NCI-H460 (cell line): ENCODE data around the gene SIL1. TPM values are rescaled to one million over a fixed set of nuclear protein-coding genes. Genes with fewer than 3 reads are reported as not detected.
"Not testable (repeated sequence)": the region's sequence is repeated elsewhere in the genome, so short reads cannot be mapped to it uniquely, and the experiment has no call there.

ENCODE experiments used
- DNase-seq: peaks from one replicate; pipeline ENCODE4 v3.0.0-alpha.2; 2016; ENCODE audit warnings: low read depth; ENCODE audit errors: extremely low read depth
- total RNA-seq: library from RNA; depleted of rRNA; stranded (reverse); fragments of >200 nt; shearing (Covaris generic); gene quantifications from 2 replicates; pipeline ENCODE4 v1.2.3, GENCODE V29; 2014

The SIL1 gene
- total RNA-seq, 1 experiment from 2014 or later = 54.9 TPM

GRCh38 chr5:139178589-139178917, 19.6 kb downstream of the SIL1 start:
- DNase-seq = no peak

- no peak for DNase-seq
These were observed 20.2 kb downstream of the SIL1 start for GRCh38 chr5:139177809-139178588.

- DNase-seq = not testable (repeated sequence)
These were observed 20.9 kb downstream of the SIL1 start for GRCh38 chr5:139177281-139177680.

GRCh38 chr5:139174382-139174781, 23.8 kb downstream of the SIL1 start:
- not testable (repeated sequence) for DNase-seq

GRCh38 chr5:139171779-139172404, 26.3 kb downstream of the SIL1 start:
- DNase-seq = no peak

- no peak for DNase-seq
These were observed 30.0 kb downstream of the SIL1 start for GRCh38 chr5:139167952-139168720.

- no peak for DNase-seq
These were observed 30.6 kb downstream of the SIL1 start for GRCh38 chr5:139167533-139167932.

- no peak for DNase-seq
These were observed 31.1 kb downstream of the SIL1 start for GRCh38 chr5:139167063-139167462.

GRCh38 chr5:139164897-139165296, 33.3 kb downstream of the SIL1 start:
- not testable (repeated sequence) for DNase-seq

GRCh38 chr5:139164020-139164419, 34.1 kb downstream of the SIL1 start:
- no peak for DNase-seq

- no peak for DNase-seq
These were observed 35.7 kb downstream of the SIL1 start for GRCh38 chr5:139162448-139162847.

GRCh38 chr5:139158791-139159190, 39.4 kb downstream of the SIL1 start:
- DNase-seq = no peak

GRCh38 chr5:139157556-139157955, 40.6 kb downstream of the SIL1 start:
- DNase-seq = no peak

GRCh38 chr5:139156814-139157213, 41.4 kb downstream of the SIL1 start:
- DNase-seq = no peak

- no peak for DNase-seq
These were observed 42.8 kb downstream of the SIL1 start for GRCh38 chr5:139155333-139155732.

- no peak for DNase-seq
These were observed 46.3 kb downstream of the SIL1 start for GRCh38 chr5:139151902-139152301.

- no peak for DNase-seq
These were observed 47.7 kb downstream of the SIL1 start for GRCh38 chr5:139150367-139150999.

GRCh38 chr5:139149477-139150199, 48.5 kb downstream of the SIL1 start:
- DNase-seq = no peak

GRCh38 chr5:139148986-139149385, 49.2 kb downstream of the SIL1 start:
- DNase-seq = no peak

GRCh38 chr5:139148306-139148705, 49.9 kb downstream of the SIL1 start:
- DNase-seq = no peak
